Prostate gland (tissue), 2 donors: ENCODE results near the gene NRXN3. TPM values are rescaled to one million over a fixed set of nuclear protein-coding genes. Genes with fewer than 3 reads are reported as not detected.

ENCODE experiments used
- DNase-seq: peaks from one replicate; pipeline ENCODE4 v3.0.0-alpha.2; 2019; ENCODE audit warnings: low spot score
- H3K27ac ChIP-seq, 2 donors: fragments of 200-600 bp; sonication (generic); 2 replicates each; pipeline ENCODE4 v1.5.1; 2017 to 2019
- H3K27me3 ChIP-seq: fragments of 200-600 bp; sonication (generic); replicated peaks from 2 replicates; pipeline ENCODE4 v1.5.1; 2019; ENCODE audit not compliant: insufficient read depth
- H3K36me3 ChIP-seq, 2 donors: fragments of 200-600 bp; sonication (generic); 1 replicate in 1 of 2; 2 replicates in 1 of 2; pipeline versions ENCODE4 v1.5.1 to v1.8.1; 2017 to 2019
- H3K4me1 ChIP-seq: fragments of 200-600 bp; sonication (generic); replicated peaks from 2 replicates; pipeline ENCODE4 v1.5.1; 2019
- H3K4me3 ChIP-seq, 2 donors: fragments of 200-600 bp; sonication (generic); 2 replicates each; pipeline ENCODE4 v1.5.1; 2017 to 2019
- H3K9me3 ChIP-seq: fragments of 200-600 bp; sonication (generic); 2 replicates; pipeline ENCODE4 v1.5.1; 2017
- CTCF ChIP-seq, 4 experiments: fragments of 200-600 bp in 2 of 4; fragments of 450-650 bp in 2 of 4; sonication (generic) in 2 of 4; IDR thresholded peaks; 1 replicate in 3 of 4; 2 replicates in 1 of 4; pipeline ENCODE4 v1.5.1; 2016 to 2019; ENCODE audit warnings: antibody characterized with exemption in 4 of 4, mild to moderate bottlenecking in 2 of 4, moderate library complexity in 2 of 4
- POLR2A ChIP-seq: fragments of 450-650 bp; IDR thresholded peaks from one replicate; pipeline ENCODE4 v1.6.1; 2016; ENCODE audit warnings: antibody characterized with exemption, mild to moderate bottlenecking
- POLR2AphosphoS5 ChIP-seq: sonication (generic); formaldehyde crosslinking; IDR thresholded peaks from one replicate; pipeline ENCODE4 v1.6.1; 2017; ENCODE audit warnings: antibody characterized with exemption
- WGBS: methylation state at CpG from one replicate; pipeline ENCODE4 v1.1.5; 2018; 5-methylcytosine and 5-hydroxymethylcytosine counted together
- intact Hi-C: fragments of 100-400 bp; cut with DNase I; formaldehyde crosslinking; loops from one replicate; pipeline ENCODE4 v1.14.2; 2022
- total RNA-seq, 2 donors: library from RNA; depleted of rRNA; stranded (reverse); fragments of >200 nt; gene quantifications; one replicate each; pipeline ENCODE4 v1.1.0, GENCODE V29; 2016

Gene NRXN3
- total RNA-seq, 2 donors from 2014 or later = 6.6 to 8.2 TPM

GRCh38 chr14:78690836-78691235 is 520.7 kb downstream of the NRXN3 start:
- H3K4me1 ChIP-seq = no peaks in the 10 kb centered on the region
- no peaks in the 10 kb centered on the region for H3K9me3 ChIP-seq
- 37% methylated on average over 2 of the region's 2 CpGs for WGBS
- no peak overlapping the region for H3K4me3 ChIP-seq
- intact Hi-C loops = no loop called here
- no peak for DNase-seq
- H3K27me3 ChIP-seq = no peaks in the 10 kb centered on the region
- TF ChIP-seq CTCF (IDR thresholded peaks at IDR 0.05) = no peak
- TF ChIP-seq POLR2AphosphoS5 = no peak
- TF ChIP-seq POLR2A = no peak
- no peaks in the 10 kb centered on the region for H3K36me3 ChIP-seq
- no peak overlapping the region for H3K27ac ChIP-seq

- no peaks in the 10 kb centered on the region for H3K9me3 ChIP-seq
- no peak overlapping the region for H3K4me3 ChIP-seq
- no peak overlapping the region for H3K27ac ChIP-seq
- intact Hi-C loops = no loop called here
- H3K36me3 ChIP-seq = no peaks in the 10 kb centered on the region
- no peak for DNase-seq
- H3K4me1 ChIP-seq = no peaks in the 10 kb centered on the region
- no peaks in the 10 kb centered on the region for H3K27me3 ChIP-seq
- 12% methylated on average over 2 of the region's 2 CpGs for WGBS
- TF ChIP-seq POLR2AphosphoS5 (no peak), CTCF (IDR thresholded peaks at IDR 0.05) (peak in 3 of 4 experiments; percentile 11 to 58 (median 55))
Measured at GRCh38 chr14:78697341-78697740, 527.2 kb downstream of the NRXN3 start.

- no peak for TF ChIP-seq CTCF (IDR thresholded peaks at IDR 0.05)
- no peak for TF ChIP-seq POLR2A
- TF ChIP-seq POLR2AphosphoS5 = no peak
- H3K9me3 ChIP-seq = no peaks in the 10 kb centered on the region
- H3K36me3 ChIP-seq = no peaks in the 10 kb centered on the region
- no peaks in the 10 kb centered on the region for H3K4me1 ChIP-seq
- 79% methylated on average over 3 of the region's 3 CpGs for WGBS
- no peaks in the 10 kb centered on the region for H3K27me3 ChIP-seq
- no peak for DNase-seq
- no peak overlapping the region for H3K4me3 ChIP-seq
- intact Hi-C loops = no loop called here
- H3K27ac ChIP-seq = no peak overlapping the region
Measured at GRCh38 chr14:78698991-78699390, 528.8 kb downstream of the NRXN3 start.

- no peaks in the 10 kb centered on the region for H3K36me3 ChIP-seq
- DNase-seq = no peak
- no peak for TF ChIP-seq POLR2AphosphoS5
- TF ChIP-seq POLR2A = no peak
- no peak for TF ChIP-seq CTCF (IDR thresholded peaks at IDR 0.05)
- no peaks in the 10 kb centered on the region for H3K27me3 ChIP-seq
- no peaks in the 10 kb centered on the region for H3K4me1 ChIP-seq
- H3K9me3 ChIP-seq = no peaks in the 10 kb centered on the region
- H3K27ac ChIP-seq = no peak overlapping the region
- intact Hi-C loops = no loop called here
- H3K4me3 ChIP-seq = no peak overlapping the region
- 86% methylated on average over 2 of the region's 2 CpGs for WGBS
Measured at GRCh38 chr14:78700236-78700635, 530.1 kb downstream of the NRXN3 start.

GRCh38 chr14:78701246-78701645 is 531.1 kb downstream of the NRXN3 start:
- no peak for DNase-seq
- Histone ChIP-seq H3K9me3 (no peaks in the 10 kb centered on the region), H3K27ac (no peak overlapping the region), H3K27me3 (no peaks in the 10 kb centered on the region), H3K36me3 (no peaks in the 10 kb centered on the region), H3K4me3 (no peak overlapping the region), H3K4me1 (no peaks in the 10 kb centered on the region)
- intact Hi-C loops = no loop called here
- no peak for TF ChIP-seq POLR2A
- no peak for TF ChIP-seq CTCF (IDR thresholded peaks at IDR 0.05)
- TF ChIP-seq POLR2AphosphoS5 = no peak
- WGBS = 73% methylated on average over 5 of the region's 5 CpGs
